ENCODE results near the gene PYURF. TPM values are rescaled to one million over a fixed set of nuclear protein-coding genes. Genes with fewer than 3 reads are reported as not detected.
"Not testable (repeated sequence)": the region's sequence is repeated elsewhere in the genome, so short reads cannot be mapped to it uniquely, and the experiment has no call there.

The PYURF gene
- 52.2 TPM for total RNA-seq

- H3K9ac ChIP-seq (ENCODE audit: low read depth in 1 of 3, low read length in 3 of 3), result peak within 1 kb of the TSS; percentile 94 to 98 (median 95)
- no peaks in the 10 kb centered on the region for H3K27me3 ChIP-seq (ENCODE audit: control insufficient read depth in 3 of 3, insufficient read depth in 3 of 3, low read length in 3 of 3)
- peak within 1 kb of the TSS; percentile 89 to 92 (median 91) for H3K4me3 ChIP-seq (ENCODE audit: low read length in 3 of 3)
- H3K4me1 ChIP-seq (ENCODE audit: control insufficient read depth in 3 of 3, insufficient read depth in 3 of 3, low read length in 3 of 3), result peaks cover 9 to 14% (median 11%) of the 10 kb centered on the region in 3 donors
- H3K36me3 ChIP-seq (ENCODE audit: control insufficient read depth in 3 of 3, insufficient read depth in 3 of 3, low read length in 3 of 3), result peaks cover 0 to 16% (median 14%) of the 10 kb centered on the region in 3 donors
- H3K27ac ChIP-seq (ENCODE audit: low read depth, low read length), result peak within 1 kb of the TSS; percentile 92
- H3K9me3 ChIP-seq (ENCODE audit: control insufficient read depth in 3 of 3, low read length in 3 of 3), result no peaks in the 10 kb centered on the region
Measured at GRCh38 chr4:88523325-88524129, at the start of gene PYURF. Gene PYURF, minus strand, starts transcription at chr4:88523776. Its CDS starts 76 bp downstream, at chr4:88523700.

- H3K36me3 ChIP-seq (ENCODE audit: control insufficient read depth in 3 of 3, insufficient read depth in 3 of 3, low read length in 3 of 3), result no peaks in the 10 kb centered on the region
- no peak overlapping the region for H3K9ac ChIP-seq (ENCODE audit: low read depth in 1 of 3, low read length in 3 of 3)
- no peak overlapping the region for H3K4me3 ChIP-seq (ENCODE audit: low read length in 3 of 3)
- no peak overlapping the region for H3K27ac ChIP-seq (ENCODE audit: low read depth, low read length)
- no peaks in the 10 kb centered on the region for H3K27me3 ChIP-seq (ENCODE audit: control insufficient read depth in 3 of 3, insufficient read depth in 3 of 3, low read length in 3 of 3)
- no peaks in the 10 kb centered on the region for H3K9me3 ChIP-seq (ENCODE audit: control insufficient read depth in 3 of 3, low read length in 3 of 3)
- peaks cover 0 to 5% (median 0%) of the 10 kb centered on the region in 3 donors for H3K4me1 ChIP-seq (ENCODE audit: control insufficient read depth in 3 of 3, insufficient read depth in 3 of 3, low read length in 3 of 3)
Measured at GRCh38 chr4:88570001-88570400, 46.4 kb upstream of the PYURF start.

- Histone ChIP-seq H3K9ac (ENCODE audit: low read depth in 1 of 3, low read length in 3 of 3) (no peak overlapping the region), H3K4me3 (ENCODE audit: low read length in 3 of 3) (no peak overlapping the region), H3K36me3 (ENCODE audit: control insufficient read depth in 3 of 3, insufficient read depth in 3 of 3, low read length in 3 of 3) (no peaks in the 10 kb centered on the region), H3K27ac (ENCODE audit: low read depth, low read length) (no peak overlapping the region), H3K4me1 (ENCODE audit: control insufficient read depth in 3 of 3, insufficient read depth in 3 of 3, low read length in 3 of 3) (no peaks in the 10 kb centered on the region), H3K9me3 (ENCODE audit: control insufficient read depth in 3 of 3, low read length in 3 of 3) (no peaks in the 10 kb centered on the region), H3K27me3 (ENCODE audit: control insufficient read depth in 3 of 3, insufficient read depth in 3 of 3, low read length in 3 of 3) (no peaks in the 10 kb centered on the region)
Measured at GRCh38 chr4:88567591-88567990, 44.0 kb upstream of the PYURF start.

GRCh38 chr4:88549815-88550214, 26.2 kb upstream of the PYURF start:
- Histone ChIP-seq H3K36me3 (ENCODE audit: control insufficient read depth in 3 of 3, insufficient read depth in 3 of 3, low read length in 3 of 3) (no peaks in the 10 kb centered on the region), H3K4me3 (ENCODE audit: low read length in 3 of 3) (no peak overlapping the region), H3K27ac (ENCODE audit: low read depth, low read length) (no peak overlapping the region), H3K9ac (ENCODE audit: low read depth in 1 of 3, low read length in 3 of 3) (no peak overlapping the region), H3K27me3 (ENCODE audit: control insufficient read depth in 3 of 3, insufficient read depth in 3 of 3, low read length in 3 of 3) (no peaks in the 10 kb centered on the region), H3K9me3 (ENCODE audit: control insufficient read depth in 3 of 3, low read length in 3 of 3) (no peaks in the 10 kb centered on the region), H3K4me1 (ENCODE audit: control insufficient read depth in 3 of 3, insufficient read depth in 3 of 3, low read length in 3 of 3) (no peaks in the 10 kb centered on the region)

GRCh38 chr4:88539322-88540068, 15.9 kb upstream of the PYURF start:
- H3K36me3 ChIP-seq (ENCODE audit: control insufficient read depth in 3 of 3, insufficient read depth in 3 of 3, low read length in 3 of 3); H3K9me3 ChIP-seq (ENCODE audit: control insufficient read depth in 3 of 3, low read length in 3 of 3); H3K4me3 ChIP-seq (ENCODE audit: low read length in 3 of 3): not testable (repeated sequence)

GRCh38 chr4:88537709-88538108, 14.1 kb upstream of the PYURF start:
- no peaks in the 10 kb centered on the region for H3K9me3 ChIP-seq (ENCODE audit: control insufficient read depth in 3 of 3, low read length in 3 of 3)

More at GRCh38 chr4:88539322-88540068, 15.9 kb upstream of the PYURF start:
- H3K4me1 ChIP-seq (ENCODE audit: control insufficient read depth in 3 of 3, insufficient read depth in 3 of 3, low read length in 3 of 3); H3K9ac ChIP-seq (ENCODE audit: low read depth in 1 of 3, low read length in 3 of 3); H3K27me3 ChIP-seq (ENCODE audit: control insufficient read depth in 3 of 3, insufficient read depth in 3 of 3, low read length in 3 of 3); H3K27ac ChIP-seq (ENCODE audit: low read depth, low read length): not testable (repeated sequence)

GRCh38 chr4:88535090-88535755, 11.6 kb upstream of the PYURF start:
- Histone ChIP-seq H3K4me1 (ENCODE audit: control insufficient read depth in 3 of 3, insufficient read depth in 3 of 3, low read length in 3 of 3) (no peaks in the 10 kb centered on the region), H3K36me3 (ENCODE audit: control insufficient read depth in 3 of 3, insufficient read depth in 3 of 3, low read length in 3 of 3) (no peaks in the 10 kb centered on the region), H3K4me3 (ENCODE audit: low read length in 3 of 3) (no peak overlapping the region), H3K27me3 (ENCODE audit: control insufficient read depth in 3 of 3, insufficient read depth in 3 of 3, low read length in 3 of 3) (no peaks in the 10 kb centered on the region), H3K27ac (ENCODE audit: low read depth, low read length) (no peak overlapping the region), H3K9me3 (ENCODE audit: control insufficient read depth in 3 of 3, low read length in 3 of 3) (no peaks in the 10 kb centered on the region), H3K9ac (ENCODE audit: low read depth in 1 of 3, low read length in 3 of 3) (no peak overlapping the region)

More at GRCh38 chr4:88537709-88538108, 14.1 kb upstream of the PYURF start:
- Histone ChIP-seq H3K4me1 (ENCODE audit: control insufficient read depth in 3 of 3, insufficient read depth in 3 of 3, low read length in 3 of 3) (no peaks in the 10 kb centered on the region), H3K4me3 (ENCODE audit: low read length in 3 of 3) (no peak overlapping the region), H3K27me3 (ENCODE audit: control insufficient read depth in 3 of 3, insufficient read depth in 3 of 3, low read length in 3 of 3) (no peaks in the 10 kb centered on the region), H3K27ac (ENCODE audit: low read depth, low read length) (no peak overlapping the region), H3K9ac (ENCODE audit: low read depth in 1 of 3, low read length in 3 of 3) (no peak overlapping the region), H3K36me3 (ENCODE audit: control insufficient read depth in 3 of 3, insufficient read depth in 3 of 3, low read length in 3 of 3) (no peaks in the 10 kb centered on the region)

- Histone ChIP-seq H3K4me3 (ENCODE audit: low read length in 3 of 3) (no peak overlapping the region), H3K4me1 (ENCODE audit: control insufficient read depth in 3 of 3, insufficient read depth in 3 of 3, low read length in 3 of 3) (no peaks in the 10 kb centered on the region), H3K9me3 (ENCODE audit: control insufficient read depth in 3 of 3, low read length in 3 of 3) (no peaks in the 10 kb centered on the region), H3K27me3 (ENCODE audit: control insufficient read depth in 3 of 3, insufficient read depth in 3 of 3, low read length in 3 of 3) (no peaks in the 10 kb centered on the region), H3K9ac (ENCODE audit: low read depth in 1 of 3, low read length in 3 of 3) (no peak overlapping the region), H3K27ac (ENCODE audit: low read depth, low read length) (no peak overlapping the region), H3K36me3 (ENCODE audit: control insufficient read depth in 3 of 3, insufficient read depth in 3 of 3, low read length in 3 of 3) (no peaks in the 10 kb centered on the region)
Measured at GRCh38 chr4:88533937-88534750, 10.6 kb upstream of the PYURF start.

- no peaks in the 10 kb centered on the region for H3K27me3 ChIP-seq (ENCODE audit: control insufficient read depth in 3 of 3, insufficient read depth in 3 of 3, low read length in 3 of 3)
- no peak overlapping the region for H3K9ac ChIP-seq (ENCODE audit: low read depth in 1 of 3, low read length in 3 of 3)
- H3K27ac ChIP-seq (ENCODE audit: low read depth, low read length), result no peak overlapping the region
- H3K36me3 ChIP-seq (ENCODE audit: control insufficient read depth in 3 of 3, insufficient read depth in 3 of 3, low read length in 3 of 3), result no peaks in the 10 kb centered on the region
- no peaks in the 10 kb centered on the region for H3K4me1 ChIP-seq (ENCODE audit: control insufficient read depth in 3 of 3, insufficient read depth in 3 of 3, low read length in 3 of 3)
- no peak overlapping the region for H3K4me3 ChIP-seq (ENCODE audit: low read length in 3 of 3)
- no peaks in the 10 kb centered on the region for H3K9me3 ChIP-seq (ENCODE audit: control insufficient read depth in 3 of 3, low read length in 3 of 3)
Measured at GRCh38 chr4:88533088-88533790, 9.7 kb upstream of the PYURF start.
